Gastroesophageal sphincter (tissue), 4 donors: ENCODE measurements around the gene PLA2G4B. TPM values are rescaled to one million over a fixed set of nuclear protein-coding genes. Genes with fewer than 3 reads are reported as not detected.

Experiments used
- ATAC-seq: fragments of 150-250 bp; one replicate; pipeline ENCODE4 v1.9.1; 2016; ENCODE audit warnings: mild to moderate bottlenecking, moderate library complexity
- H3K27ac ChIP-seq, 4 donors: fragments of 200-600 bp; sonication (generic) in 3 of 4; 1 replicate in 3 of 4; 2 replicates in 1 of 4; pipeline ENCODE4 v1.5.1; 2016 to 2019
- H3K27me3 ChIP-seq: fragments of 200-600 bp; sonication (generic); one replicate; pipeline ENCODE4 v1.5.1; 2019
- H3K36me3 ChIP-seq, 2 donors: fragments of 200-600 bp; sonication (generic); one replicate each; pipeline ENCODE4 v1.5.1; 2019; ENCODE audit warnings: control low read depth in 1 of 2
- H3K4me1 ChIP-seq, 3 donors: fragments of 200-600 bp; sonication (generic); 1 replicate in 2 of 3; 2 replicates in 1 of 3; pipeline ENCODE4 v1.5.1; 2016 to 2019; ENCODE audit warnings: control low read depth in 2 of 3
- H3K4me3 ChIP-seq, 2 donors: fragments of 200-600 bp; sonication (generic); one replicate each; pipeline ENCODE4 v1.5.1; 2019; ENCODE audit warnings: mild to moderate bottlenecking in 1 of 2, moderate library complexity in 1 of 2
- H3K9me3 ChIP-seq, 3 donors: fragments of 200-600 bp; sonication (generic); one replicate each; pipeline ENCODE4 v1.5.1; 2017 to 2019; ENCODE audit warnings: control low read depth in 2 of 3
- EP300 ChIP-seq: sonication (generic); formaldehyde crosslinking; IDR thresholded peaks from one replicate; pipeline ENCODE4 v1.6.1; 2017; ENCODE audit warnings: antibody characterized with exemption, mild to moderate bottlenecking
- POLR2A ChIP-seq, 2 donors: fragments of 450-650 bp; IDR thresholded peaks; one replicate each; pipeline ENCODE4 v1.6.1; 2017; ENCODE audit warnings: antibody characterized with exemption in 2 of 2, mild to moderate bottlenecking in 2 of 2, moderate library complexity in 1 of 2
- POLR2AphosphoS5 ChIP-seq: sonication (generic); formaldehyde crosslinking; IDR thresholded peaks from one replicate; pipeline ENCODE4 v1.6.1; 2017; ENCODE audit warnings: antibody characterized with exemption
- WGBS, 2 donors: methylation state at CpG; one replicate each; pipeline ENCODE4 v1.1.5; 2018; ENCODE audit warnings: low coverage in 1 of 2; 5-methylcytosine and 5-hydroxymethylcytosine counted together
- total RNA-seq, 4 donors: library from RNA; depleted of rRNA; stranded (reverse); fragments of >200 nt; gene quantifications; one replicate each; pipeline ENCODE4 v1.1.0, GENCODE V29; 2016
- TF ChIP-seq, protein P1 (sequence below), 4 experiments: fragments of 200-600 bp in 2 of 4; fragments of 450-650 bp in 2 of 4; sonication (generic) in 1 of 4; IDR thresholded peaks; one replicate each; pipeline ENCODE4 v1.5.1; 2017 to 2019; ENCODE audit warnings: antibody characterized with exemption in 4 of 4, mild to moderate bottlenecking in 2 of 4, moderate library complexity in 2 of 4

PLA2G4B gene
- total RNA-seq, 4 donors from 2014 or later = 2.5 to 7.0 (median 3.6) TPM

- no peaks in the 10 kb centered on the region for H3K27me3 ChIP-seq
- H3K9me3 ChIP-seq = no peaks in the 10 kb centered on the region
- no peak overlapping the region for H3K27ac ChIP-seq
- no peak for TF ChIP-seq POLR2A (IDR thresholded peaks at IDR 0.05)
- TF ChIP-seq POLR2AphosphoS5 = no peak
- no peak for TF ChIP-seq EP300
- TF ChIP-seq, protein P1, sequence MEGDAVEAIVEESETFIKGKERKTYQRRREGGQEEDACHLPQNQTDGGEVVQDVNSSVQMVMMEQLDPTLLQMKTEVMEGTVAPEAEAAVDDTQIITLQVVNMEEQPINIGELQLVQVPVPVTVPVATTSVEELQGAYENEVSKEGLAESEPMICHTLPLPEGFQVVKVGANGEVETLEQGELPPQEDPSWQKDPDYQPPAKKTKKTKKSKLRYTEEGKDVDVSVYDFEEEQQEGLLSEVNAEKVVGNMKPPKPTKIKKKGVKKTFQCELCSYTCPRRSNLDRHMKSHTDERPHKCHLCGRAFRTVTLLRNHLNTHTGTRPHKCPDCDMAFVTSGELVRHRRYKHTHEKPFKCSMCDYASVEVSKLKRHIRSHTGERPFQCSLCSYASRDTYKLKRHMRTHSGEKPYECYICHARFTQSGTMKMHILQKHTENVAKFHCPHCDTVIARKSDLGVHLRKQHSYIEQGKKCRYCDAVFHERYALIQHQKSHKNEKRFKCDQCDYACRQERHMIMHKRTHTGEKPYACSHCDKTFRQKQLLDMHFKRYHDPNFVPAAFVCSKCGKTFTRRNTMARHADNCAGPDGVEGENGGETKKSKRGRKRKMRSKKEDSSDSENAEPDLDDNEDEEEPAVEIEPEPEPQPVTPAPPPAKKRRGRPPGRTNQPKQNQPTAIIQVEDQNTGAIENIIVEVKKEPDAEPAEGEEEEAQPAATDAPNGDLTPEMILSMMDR (IDR thresholded peaks at IDR 0.05) = no peak
- no peak overlapping the region for H3K4me3 ChIP-seq
- peaks cover 0 to 17% (median 8%) of the 10 kb centered on the region in 3 donors for H3K4me1 ChIP-seq
- no peak for ATAC-seq
- 93% methylated on average over 3 of the region's 3 CpGs; no CpG with 5 or more reads in 1 of the 2 donors for WGBS, 2 donors
- peaks cover 0 to 67% of the 10 kb centered on the region in 2 donors for H3K36me3 ChIP-seq
Observed at GRCh38 chr15:41834096-41834495, 4.6 kb upstream of the PLA2G4B start.

- H3K4me1 ChIP-seq = no peaks in the 10 kb centered on the region
- H3K4me3 ChIP-seq = no peak overlapping the region
- H3K27me3 ChIP-seq = no peaks in the 10 kb centered on the region
- no peak for TF ChIP-seq POLR2AphosphoS5
- TF ChIP-seq EP300 = no peak
- TF ChIP-seq POLR2A (IDR thresholded peaks at IDR 0.05) = no peak
- TF ChIP-seq, protein P1 (IDR thresholded peaks at IDR 0.05) = no peak
- no peak for ATAC-seq
- H3K27ac ChIP-seq = no peak overlapping the region
- WGBS, 2 donors = no CpG with 5 or more reads among the region's 6 CpGs
- no peaks in the 10 kb centered on the region for H3K9me3 ChIP-seq
- H3K36me3 ChIP-seq = peaks cover 0 to 71% of the 10 kb centered on the region in 2 donors
Observed at GRCh38 chr15:41836073-41836472, 2.6 kb upstream of the PLA2G4B start.

DNA sequence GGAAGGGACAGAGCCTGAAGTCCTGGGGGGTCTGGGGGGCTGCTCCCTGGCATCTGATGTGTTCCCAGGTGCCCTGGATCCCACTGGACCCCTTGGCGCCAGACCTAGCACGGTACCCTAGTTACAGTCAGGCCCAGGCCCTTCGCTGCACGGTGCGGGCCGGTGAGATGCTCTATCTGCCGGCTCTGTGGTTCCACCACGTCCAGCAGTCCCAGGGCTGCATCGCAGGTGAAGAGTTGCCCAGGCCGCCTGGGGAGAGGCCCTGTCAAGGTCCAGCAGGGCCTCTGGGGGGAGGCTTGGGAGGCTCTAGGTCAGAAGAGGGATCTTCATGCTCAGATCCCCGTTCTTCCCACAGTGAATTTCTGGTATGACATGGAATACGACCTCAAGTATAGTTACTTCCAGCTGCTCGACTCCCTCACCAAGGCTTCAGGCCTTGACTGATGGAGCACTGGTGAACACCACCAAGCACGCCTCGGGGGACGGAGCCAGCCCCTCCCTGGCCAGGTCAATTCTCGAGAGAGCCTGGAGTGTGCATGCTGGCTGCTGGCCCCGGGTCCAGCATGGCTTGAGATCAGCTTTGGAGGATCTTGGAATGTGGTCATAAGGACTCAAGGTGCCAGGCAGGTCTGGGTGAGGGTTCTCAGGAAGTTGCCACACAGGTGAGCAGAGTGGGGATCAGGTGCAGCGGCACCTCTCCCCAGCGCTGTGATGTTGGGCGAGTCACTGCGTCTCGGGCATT is 1.8 kb upstream of the PLA2G4B start:
- no peaks in the 10 kb centered on the region for H3K27me3 ChIP-seq

GRCh38 chr15:41839781-41840491 is 1.3 kb downstream of the PLA2G4B start:
- Histone ChIP-seq H3K4me1 (no peaks in the 10 kb centered on the region), H3K27me3 (no peaks in the 10 kb centered on the region), H3K9me3 (no peaks in the 10 kb centered on the region), H3K36me3 (peaks cover 0 to 83% of the 10 kb centered on the region in 2 donors), H3K4me3 (no peak overlapping the region), H3K27ac (no peak overlapping the region)
- WGBS, 2 donors = 88 to 94% methylated on average over 3 to 6 of the region's 16 CpGs
- TF ChIP-seq EP300 = no peak
- no peak for TF ChIP-seq POLR2A (IDR thresholded peaks at IDR 0.05)
- TF ChIP-seq, protein P1 (IDR thresholded peaks at IDR 0.05) = no peak
- no peak for TF ChIP-seq POLR2AphosphoS5
- no peak for ATAC-seq

More for the DNA sequence above, 1.8 kb upstream of the PLA2G4B start:
- H3K4me1 ChIP-seq = no peaks in the 10 kb centered on the region
- ATAC-seq = no peak
- no peaks in the 10 kb centered on the region for H3K9me3 ChIP-seq
- no peak overlapping the region for H3K27ac ChIP-seq
- peaks cover 0 to 71% of the 10 kb centered on the region in 2 donors for H3K36me3 ChIP-seq
- H3K4me3 ChIP-seq = no peak overlapping the region
- 90 to 100% methylated on average over 1 to 7 of the region's 23 CpGs for WGBS, 2 donors
- TF ChIP-seq POLR2A (IDR thresholded peaks at IDR 0.05) (no peak), EP300 (no peak), POLR2AphosphoS5 (no peak)
- TF ChIP-seq, protein P1 (IDR thresholded peaks at IDR 0.05) = no peak
